ENCODE results near the gene GPR84. TPM values are rescaled to one million over a fixed set of nuclear protein-coding genes. Genes with fewer than 3 reads are reported as not detected.
A peak's percentile ranks its signal among the peaks of the same experiment; 100 is the strongest.

The GPR84 gene
- total and polyA plus RNA-seq, 9 of the 15 experiments (the other 6 are each of a cell fraction or from before 2014, with no cell fraction given): 0.07 to 0.18 (median 0.11) TPM; not detected in 5

- TF ChIP-seq TFAP4 (CRISPR knock-in tag; IDR thresholded peaks at IDR 0.05; ENCODE audit: borderline replicate concordance): peak; percentile 96
- TF ChIP-seq PHF8 (IDR thresholded peaks at IDR 0.05; ENCODE audit: borderline replicate concordance, low read length): peak; percentile 9; the same call in 1 of the 2 replicates
- no peak for TF ChIP-seq ZBTB1 (CRISPR knock-in tag; IDR thresholded peaks at IDR 0.05; ENCODE audit: borderline replicate concordance, low read depth)
- TF ChIP-seq EHMT2 (IDR thresholded peaks at IDR 0.05): no peak
- TF ChIP-seq BCL6 (CRISPR knock-in tag; IDR thresholded peaks at IDR 0.05): no peak
- no peak for TF ChIP-seq WHSC1 (IDR thresholded peaks at IDR 0.05; ENCODE audit: low read length)
- TF ChIP-seq ARID1B (IDR thresholded peaks at IDR 0.05): peak; percentile 60; the same call in 1 of the 2 replicates
- TF ChIP-seq CREB1 (IDR thresholded peaks at IDR 0.05): peak; percentile 37; the same call in 1 of the 2 replicates
- TF ChIP-seq CREB1 (CRISPR knock-in tag; IDR thresholded peaks at IDR 0.05): 0 out of 2 replicates have a peak, but pooled peaks have one; percentile 15
- no peak; the same call in none of the 2 replicates for TF ChIP-seq SMARCA4 (IDR thresholded peaks at IDR 0.05)
- TF ChIP-seq U2AF1 (optimal IDR thresholded peaks at IDR 0.05; ENCODE audit: low read depth, low read length): no peak
- peak; percentile 96 to 97 (median 96) for TF ChIP-seq CTCF (IDR thresholded peaks at IDR 0.05 in 2 of 3, conservative IDR thresholded peaks at IDR 0.05 in 1 of 3; ENCODE audit: insufficient read depth in 2 of 3, low read depth in 1 of 3, low read length in 3 of 3)
- TF ChIP-seq ZNF253 (CRISPR knock-in tag; conservative IDR thresholded peaks at IDR 0.05): no peak
- TF ChIP-seq, protein P1, sequence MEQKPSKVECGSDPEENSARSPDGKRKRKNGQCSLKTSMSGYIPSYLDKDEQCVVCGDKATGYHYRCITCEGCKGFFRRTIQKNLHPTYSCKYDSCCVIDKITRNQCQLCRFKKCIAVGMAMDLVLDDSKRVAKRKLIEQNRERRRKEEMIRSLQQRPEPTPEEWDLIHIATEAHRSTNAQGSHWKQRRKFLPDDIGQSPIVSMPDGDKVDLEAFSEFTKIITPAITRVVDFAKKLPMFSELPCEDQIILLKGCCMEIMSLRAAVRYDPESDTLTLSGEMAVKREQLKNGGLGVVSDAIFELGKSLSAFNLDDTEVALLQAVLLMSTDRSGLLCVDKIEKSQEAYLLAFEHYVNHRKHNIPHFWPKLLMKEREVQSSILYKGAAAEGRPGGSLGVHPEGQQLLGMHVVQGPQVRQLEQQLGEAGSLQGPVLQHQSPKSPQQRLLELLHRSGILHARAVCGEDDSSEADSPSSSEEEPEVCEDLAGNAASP (IDR thresholded peaks at IDR 0.05): no peak
- peak; percentile 91 for TF ChIP-seq SMC3 (conservative IDR thresholded peaks at IDR 0.05; ENCODE audit: insufficient read depth, low read depth, low read length)
- no peak for TF ChIP-seq ZNF57 (CRISPR knock-in tag; IDR thresholded peaks at IDR 0.05)
- TF ChIP-seq ZNF24 (IDR thresholded peaks at IDR 0.05): no peak
- no peak for TF ChIP-seq HOXB6 (CRISPR knock-in tag; IDR thresholded peaks at IDR 0.05; ENCODE audit: borderline replicate concordance)
- no peak for TF ChIP-seq MEIS2 (IDR thresholded peaks at IDR 0.05; ENCODE audit: partially characterized antibody)
- TF ChIP-seq, protein P2, sequence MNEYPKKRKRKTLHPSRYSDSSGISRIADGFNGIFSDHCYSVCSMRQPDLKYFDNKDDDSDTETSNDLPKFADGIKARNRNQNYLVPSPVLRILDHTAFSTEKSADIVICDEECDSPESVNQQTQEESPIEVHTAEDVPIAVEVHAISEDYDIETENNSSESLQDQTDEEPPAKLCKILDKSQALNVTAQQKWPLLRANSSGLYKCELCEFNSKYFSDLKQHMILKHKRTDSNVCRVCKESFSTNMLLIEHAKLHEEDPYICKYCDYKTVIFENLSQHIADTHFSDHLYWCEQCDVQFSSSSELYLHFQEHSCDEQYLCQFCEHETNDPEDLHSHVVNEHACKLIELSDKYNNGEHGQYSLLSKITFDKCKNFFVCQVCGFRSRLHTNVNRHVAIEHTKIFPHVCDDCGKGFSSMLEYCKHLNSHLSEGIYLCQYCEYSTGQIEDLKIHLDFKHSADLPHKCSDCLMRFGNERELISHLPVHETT (CRISPR knock-in tag; conservative IDR thresholded peaks at IDR 0.05 in 1 of 2, IDR thresholded peaks at IDR 0.05 in 1 of 2): peak in 1 of 2 experiments; percentile 19; a peak in 1 of 4 replicates
These were observed 4.7 kb upstream of the GPR84 start (continued) for GRCh38 chr12:54368709-54369596.

Data from K562 (cell line).